ENCODE results near the gene DHRS1.

- TF ChIP-seq CTCF (IDR thresholded peaks at IDR 0.05) = no peak
- no peak for TF ChIP-seq SIN3A (IDR thresholded peaks at IDR 0.05; ENCODE audit: borderline replicate concordance, insufficient read depth, low read depth, low read length)
- TF ChIP-seq REST (IDR thresholded peaks at IDR 0.05; ENCODE audit: insufficient read depth in 1 of 2, low read depth in 2 of 2, low read length in 1 of 2) = no peak
- TF ChIP-seq TCF7L2 (IDR thresholded peaks at IDR 0.05; ENCODE audit: low read depth, low read length) = no peak
Observed at GRCh38 chr14:24249230-24250021, 50.2 kb downstream of the DHRS1 start.

Measured in Panc1 (cell line).